Esophagus muscularis mucosa (tissue), 4 donors: Measurements from ENCODE around the gene FAM193B. TPM values are rescaled to one million over a fixed set of nuclear protein-coding genes. Genes with fewer than 3 reads are reported as not detected.
A peak's percentile ranks its signal among the peaks of the same experiment; 100 is the strongest.

Experiments
- DNase-seq: peaks from one replicate; pipeline ENCODE4 v3.0.0-alpha.2; 2017; ENCODE audit errors: extremely low spot score
- H3K27ac ChIP-seq, 4 donors: fragments of 200-600 bp; sonication (generic); replicated peaks in 1 of 4; 1 replicate in 3 of 4; 2 replicates in 1 of 4; pipeline ENCODE4 v1.5.1; 2016 to 2019; ENCODE audit warnings: mild to moderate bottlenecking in 1 of 4
- H3K27me3 ChIP-seq, 4 donors: fragments of 200-600 bp; sonication (generic); one replicate each; pipeline versions ENCODE4 v1.5.1 to v1.6.0; 2016 to 2019
- H3K36me3 ChIP-seq, 4 donors: fragments of 200-600 bp; sonication (generic); one replicate each; pipeline ENCODE4 v1.5.1; 2016 to 2019
- H3K4me1 ChIP-seq, 4 donors: fragments of 200-600 bp; sonication (generic); one replicate each; pipeline ENCODE4 v1.5.1; 2016 to 2019
- H3K4me3 ChIP-seq, 4 donors: fragments of 200-600 bp; sonication (generic); 1 replicate in 2 of 4; 2 replicates in 2 of 4; pipeline ENCODE4 v1.5.1; 2016 to 2019; ENCODE audit warnings: mild to moderate bottlenecking in 4 of 4, moderate library complexity in 1 of 4
- H3K9me3 ChIP-seq, 4 donors: fragments of 200-600 bp; sonication (generic); 1 replicate in 3 of 4; 2 replicates in 1 of 4; pipeline ENCODE4 v1.5.1; 2016 to 2019
- EP300 ChIP-seq: sonication (generic); formaldehyde crosslinking; IDR thresholded peaks from one replicate; pipeline ENCODE4 v1.6.1; 2017; ENCODE audit warnings: antibody characterized with exemption
- POLR2A ChIP-seq: fragments of 450-650 bp; IDR thresholded peaks from one replicate; pipeline ENCODE4 v1.6.1; 2017; ENCODE audit warnings: antibody characterized with exemption, moderate library complexity, mild to moderate bottlenecking, low read depth
- POLR2AphosphoS5 ChIP-seq, 2 donors: sonication (generic); formaldehyde crosslinking; IDR thresholded peaks; one replicate each; pipeline ENCODE4 v1.6.1; 2017; ENCODE audit warnings: antibody characterized with exemption in 2 of 2
- WGBS: methylation state at CpG from one replicate; pipeline ENCODE4 v1.1.5; 2018; 5-methylcytosine and 5-hydroxymethylcytosine counted together
- intact Hi-C: fragments of 100-400 bp; cut with DNase I; formaldehyde crosslinking; loops from one replicate; pipeline ENCODE4 v1.15.1; 2023
- total RNA-seq, 4 donors: library from RNA; depleted of rRNA; stranded (reverse); fragments of >200 nt; gene quantifications; one replicate each; pipeline versions ENCODE4 v1.1.0 to v1.2.1, GENCODE V29; 2016
- TF ChIP-seq, protein P1 (sequence below), 3 experiments: fragments of 200-600 bp in 2 of 3; fragments of 450-650 bp in 1 of 3; sonication (generic) in 2 of 3; IDR thresholded peaks; one replicate each; pipeline ENCODE4 v1.5.1; 2017 to 2019; ENCODE audit warnings: antibody characterized with exemption in 3 of 3, mild to moderate bottlenecking in 2 of 3, moderate library complexity in 1 of 3

Gene FAM193B
- total RNA-seq, 4 donors from 2014 or later, result 24.4 to 65.6 (median 50.7) TPM

GRCh38 chr5:177498013-177498787 is 56.2 kb downstream of the FAM193B start:
- 25% methylated on average over 23 of the region's 48 CpGs for WGBS
- TF ChIP-seq EP300, result no peak
- no peak for TF ChIP-seq POLR2AphosphoS5 (IDR thresholded peaks at IDR 0.05)
- no peak for TF ChIP-seq POLR2A
- intact Hi-C loops, result no loop called here
- peak overlapping the region; percentile 96 to 99 (median 98) for H3K27ac ChIP-seq
- no peaks in the 10 kb centered on the region for H3K9me3 ChIP-seq
- no peak for DNase-seq
- H3K4me3 ChIP-seq, result peak overlapping the region; percentile 78 to 96 (median 88)
- peaks cover 0 to 17% (median 6%) of the 10 kb centered on the region in 4 donors for H3K36me3 ChIP-seq
- H3K4me1 ChIP-seq, result peaks cover 50 to 65% (median 61%) of the 10 kb centered on the region in 4 donors
- H3K27me3 ChIP-seq, result no peaks in the 10 kb centered on the region

GRCh38 chr5:177497292-177498012 is 56.9 kb downstream of the FAM193B start, which contains the start of gene PDLIM7:
Gene PDLIM7 (minus strand): TSS chr5:177497604. CDS start chr5:177496512, 1,092 bp downstream.
- DNase-seq, result peak; percentile 98
- Histone ChIP-seq H3K9me3 (no peaks in the 10 kb centered on the region), H3K36me3 (peaks cover 0 to 22% (median 10%) of the 10 kb centered on the region in 4 donors), H3K4me1 (peaks cover 58 to 72% (median 68%) of the 10 kb centered on the region in 4 donors), H3K4me3 (peak within 1 kb of the TSS; percentile 78 to 96 (median 88)), H3K27me3 (no peaks in the 10 kb centered on the region), H3K27ac (peak within 1 kb of the TSS; percentile 96 to 99 (median 98))
- TF ChIP-seq POLR2A (peak; percentile 87), EP300 (no peak), POLR2AphosphoS5 (IDR thresholded peaks at IDR 0.05) (peak in 1 of 2 donors; percentile 91)
- TF ChIP-seq, protein P1, sequence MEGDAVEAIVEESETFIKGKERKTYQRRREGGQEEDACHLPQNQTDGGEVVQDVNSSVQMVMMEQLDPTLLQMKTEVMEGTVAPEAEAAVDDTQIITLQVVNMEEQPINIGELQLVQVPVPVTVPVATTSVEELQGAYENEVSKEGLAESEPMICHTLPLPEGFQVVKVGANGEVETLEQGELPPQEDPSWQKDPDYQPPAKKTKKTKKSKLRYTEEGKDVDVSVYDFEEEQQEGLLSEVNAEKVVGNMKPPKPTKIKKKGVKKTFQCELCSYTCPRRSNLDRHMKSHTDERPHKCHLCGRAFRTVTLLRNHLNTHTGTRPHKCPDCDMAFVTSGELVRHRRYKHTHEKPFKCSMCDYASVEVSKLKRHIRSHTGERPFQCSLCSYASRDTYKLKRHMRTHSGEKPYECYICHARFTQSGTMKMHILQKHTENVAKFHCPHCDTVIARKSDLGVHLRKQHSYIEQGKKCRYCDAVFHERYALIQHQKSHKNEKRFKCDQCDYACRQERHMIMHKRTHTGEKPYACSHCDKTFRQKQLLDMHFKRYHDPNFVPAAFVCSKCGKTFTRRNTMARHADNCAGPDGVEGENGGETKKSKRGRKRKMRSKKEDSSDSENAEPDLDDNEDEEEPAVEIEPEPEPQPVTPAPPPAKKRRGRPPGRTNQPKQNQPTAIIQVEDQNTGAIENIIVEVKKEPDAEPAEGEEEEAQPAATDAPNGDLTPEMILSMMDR (IDR thresholded peaks at IDR 0.05), result peak in 1 of 3 experiments; percentile 34
- intact Hi-C loops, result no loop called here
- WGBS, result 0% methylated on average over 5 of the region's 73 CpGs

GRCh38 chr5:177496727-177497291 is 57.6 kb downstream of the FAM193B start:
- WGBS, result 0% methylated on average over 1 of the region's 29 CpGs
- intact Hi-C loops, result no loop called here

DNA sequence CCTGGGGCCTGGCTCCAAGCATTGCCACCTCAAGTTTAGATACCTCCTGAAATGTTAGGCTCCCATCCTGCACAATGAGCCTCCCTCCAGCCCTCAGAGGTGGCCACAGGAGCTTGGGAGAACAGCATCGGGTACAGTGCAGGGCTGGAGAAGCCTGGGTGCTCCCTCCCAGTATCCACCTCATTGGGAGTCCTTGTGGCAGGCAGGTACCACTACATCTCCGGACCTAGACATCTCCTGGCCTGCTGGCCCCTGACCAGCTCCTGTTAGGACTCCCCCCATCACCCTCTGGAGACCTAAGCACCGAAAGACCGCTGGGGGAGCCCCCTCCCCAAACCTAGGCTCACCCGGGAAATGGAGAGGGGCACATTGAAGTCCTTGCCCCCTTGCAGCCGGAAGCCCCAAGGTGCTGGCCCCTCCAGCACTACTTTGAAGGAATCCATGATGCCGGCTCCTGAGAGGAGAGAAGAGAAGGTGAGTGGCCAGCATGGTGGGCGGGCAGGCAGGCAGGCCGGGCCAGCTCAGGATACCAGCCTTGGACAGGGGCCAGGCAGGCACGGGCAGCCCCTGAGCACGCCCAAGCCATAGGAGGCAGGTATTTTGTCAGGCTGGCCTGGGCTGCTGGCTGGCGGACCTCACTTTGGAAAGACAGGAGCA is 58.2 kb downstream of the FAM193B start:
- 13% methylated on average over 1 of the region's 12 CpGs for WGBS
- peak overlapping the region; percentile 96 to 99 (median 98) for H3K27ac ChIP-seq
- H3K4me3 ChIP-seq, result peak overlapping the region; percentile 78 to 96 (median 88)
- no peaks in the 10 kb centered on the region for H3K27me3 ChIP-seq
- no peaks in the 10 kb centered on the region for H3K9me3 ChIP-seq
- no peak for DNase-seq
- peaks cover 2 to 35% (median 23%) of the 10 kb centered on the region in 4 donors for H3K36me3 ChIP-seq
- peaks cover 70 to 83% (median 78%) of the 10 kb centered on the region in 4 donors for H3K4me1 ChIP-seq
- intact Hi-C loops, result no loop called here
- TF ChIP-seq POLR2AphosphoS5 (IDR thresholded peaks at IDR 0.05), result no peak
- TF ChIP-seq, protein P1 (IDR thresholded peaks at IDR 0.05), result peak in 2 of 3 experiments; percentile 31 to 49

More at GRCh38 chr5:177496727-177497291, 57.6 kb downstream of the FAM193B start:
- Histone ChIP-seq H3K36me3 (peaks cover 0 to 29% (median 17%) of the 10 kb centered on the region in 4 donors), H3K4me3 (peak overlapping the region; percentile 78 to 96 (median 88)), H3K27ac (peak overlapping the region; percentile 96 to 99 (median 98)), H3K27me3 (no peaks in the 10 kb centered on the region), H3K9me3 (no peaks in the 10 kb centered on the region), H3K4me1 (peaks cover 64 to 79% (median 75%) of the 10 kb centered on the region in 4 donors)
- DNase-seq, result no peak
- TF ChIP-seq EP300 (no peak), POLR2A (peak; percentile 58), POLR2AphosphoS5 (IDR thresholded peaks at IDR 0.05) (peak in 1 of 2 donors; percentile 86)
- TF ChIP-seq, protein P1 (IDR thresholded peaks at IDR 0.05), result no peak
